ENCODE results near the gene INSC.

INSC gene

DNA sequence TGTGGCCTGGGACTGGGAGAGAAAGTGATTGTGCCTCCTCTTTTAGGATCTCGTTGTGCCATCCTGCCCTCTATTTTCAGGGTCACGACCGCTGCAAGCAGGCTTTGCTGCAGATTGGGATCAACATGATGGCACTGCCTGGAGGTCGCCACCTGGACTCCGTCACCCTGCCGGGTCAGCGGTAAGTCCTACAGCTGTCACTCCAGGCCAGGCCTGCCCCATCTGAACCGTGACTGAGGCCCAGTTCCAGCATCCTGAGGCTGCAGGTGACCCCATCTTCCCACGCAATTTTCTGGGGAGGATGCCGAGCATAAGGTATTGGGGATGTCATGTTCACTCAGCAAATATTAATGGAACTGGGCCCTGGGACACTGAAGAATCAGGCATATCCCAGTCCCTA, 34.3 kb downstream of the INSC start:
- DNase-seq (ENCODE audit: low spot score), result no peak

DNA sequence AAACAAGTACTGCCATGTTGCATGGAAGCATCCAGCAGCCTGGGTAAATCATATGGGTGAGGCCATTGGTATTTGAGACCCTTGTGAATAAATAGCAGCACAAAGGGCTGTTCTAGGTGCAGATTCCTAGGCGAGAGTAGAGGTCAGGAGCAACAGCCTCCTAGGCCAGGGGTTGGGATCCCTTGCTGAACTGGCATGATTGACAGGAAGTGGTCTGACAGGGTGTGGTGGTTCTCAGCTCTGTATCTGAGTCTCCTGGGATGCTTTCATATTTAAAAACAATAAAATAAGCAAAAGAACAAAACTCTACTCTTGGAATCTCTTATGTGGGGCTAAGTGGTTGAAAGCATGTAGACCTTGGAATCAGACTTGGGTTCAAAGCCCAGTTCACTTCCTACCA, 35.8 kb downstream of the INSC start:
- no peak for DNase-seq (ENCODE audit: low spot score)

DNA sequence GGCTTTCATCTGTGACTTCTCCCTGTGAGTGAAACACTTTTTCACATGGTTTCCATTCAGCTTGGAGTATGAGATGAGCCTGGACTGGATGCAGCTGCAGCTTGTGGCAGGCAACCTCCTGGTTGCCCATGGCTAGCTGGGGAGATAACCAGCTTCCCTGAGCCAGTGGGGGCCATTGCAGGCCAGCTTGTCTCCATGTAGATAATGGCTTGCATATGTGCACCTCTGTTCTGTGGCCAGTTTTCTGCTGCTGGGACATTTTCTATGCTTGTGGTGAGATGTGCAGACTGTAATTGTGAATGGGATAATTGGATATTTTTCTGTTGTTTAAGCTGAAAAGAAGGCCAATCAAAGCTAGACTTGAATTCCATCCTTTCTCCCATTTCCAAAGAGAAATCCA, 38.5 kb downstream of the INSC start:
- DNase-seq (ENCODE audit: low spot score), result no peak

DNA sequence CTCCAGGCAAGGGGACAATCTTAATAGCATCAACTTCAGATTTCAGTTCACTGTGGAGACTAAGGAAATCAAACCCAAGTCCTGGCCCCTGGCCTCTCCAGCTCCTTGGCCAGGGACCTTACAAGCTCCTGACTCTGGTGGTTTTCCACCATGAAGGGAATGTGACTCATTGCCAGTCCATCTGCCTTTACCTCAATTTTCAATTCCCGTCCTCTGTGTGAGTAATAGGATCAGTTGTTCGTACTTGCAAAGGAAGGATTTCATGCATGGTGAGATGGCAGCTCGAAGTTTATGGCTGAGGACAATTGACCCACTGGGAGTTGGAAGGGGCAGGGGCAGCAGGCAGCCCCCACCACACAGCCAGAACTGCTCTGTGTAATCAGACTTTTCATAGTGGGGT, 42.5 kb downstream of the INSC start:
- no peak for DNase-seq (ENCODE audit: low spot score)

DNA sequence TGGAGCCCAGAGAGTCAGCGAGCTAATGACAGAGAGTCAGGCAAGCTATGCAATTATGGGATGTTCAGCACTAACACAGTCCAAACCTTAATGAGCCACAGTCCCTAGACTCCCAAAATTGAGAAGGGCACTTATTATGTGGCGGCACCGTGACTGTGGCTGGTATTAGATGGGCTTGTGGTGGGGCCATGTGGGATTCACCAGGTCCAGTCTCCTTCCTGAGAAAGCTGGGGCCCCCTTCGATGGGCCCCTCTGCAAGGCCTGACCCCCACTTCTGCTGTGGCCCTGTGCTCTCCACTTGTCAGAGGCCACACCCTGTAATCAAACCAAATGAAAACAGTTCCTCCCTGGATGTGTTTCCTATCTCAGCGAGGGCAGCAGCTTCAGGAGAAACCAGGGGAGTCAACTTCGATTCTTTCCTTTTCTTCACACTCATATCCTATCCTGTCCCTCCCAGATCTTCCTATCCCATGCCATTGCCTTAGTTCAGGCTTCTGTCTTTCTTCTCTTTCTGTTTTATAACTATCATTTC, 42.9 kb downstream of the INSC start:
- DNase-seq (ENCODE audit: low spot score), result no peak

DNA sequence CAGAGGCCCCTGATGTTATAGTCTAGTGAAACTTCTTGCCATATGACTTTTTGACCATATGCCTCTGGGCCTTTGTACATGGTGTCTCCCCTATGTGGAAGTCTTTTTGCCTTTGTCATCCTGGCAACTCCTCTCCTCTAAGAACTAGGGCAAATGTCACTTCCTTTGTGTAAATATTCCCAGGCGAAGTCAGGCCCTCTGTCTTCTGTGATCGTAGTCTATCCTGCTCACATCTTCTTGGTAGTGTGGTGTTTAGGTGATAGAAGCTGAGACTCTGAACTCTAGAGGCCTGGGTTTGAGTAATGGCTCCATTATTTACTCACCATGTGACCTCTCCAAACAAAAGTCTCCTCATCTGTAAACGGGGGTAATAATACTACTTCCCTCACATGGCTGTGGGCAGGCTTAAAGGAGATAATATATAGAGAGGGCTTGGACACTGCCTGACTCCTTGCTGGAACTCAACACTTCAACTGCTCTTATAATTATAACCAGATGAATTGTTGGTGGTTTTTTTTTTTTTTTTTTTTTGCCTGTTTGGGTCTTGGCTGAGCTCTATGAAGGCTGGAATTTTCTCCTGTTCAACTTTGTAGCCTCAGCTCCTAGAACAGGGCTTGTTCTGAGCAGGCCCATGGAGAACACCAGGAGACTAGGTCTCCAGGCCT, 43.8 kb downstream of the INSC start:
- DNase-seq (ENCODE audit: low spot score), result no peak

DNA sequence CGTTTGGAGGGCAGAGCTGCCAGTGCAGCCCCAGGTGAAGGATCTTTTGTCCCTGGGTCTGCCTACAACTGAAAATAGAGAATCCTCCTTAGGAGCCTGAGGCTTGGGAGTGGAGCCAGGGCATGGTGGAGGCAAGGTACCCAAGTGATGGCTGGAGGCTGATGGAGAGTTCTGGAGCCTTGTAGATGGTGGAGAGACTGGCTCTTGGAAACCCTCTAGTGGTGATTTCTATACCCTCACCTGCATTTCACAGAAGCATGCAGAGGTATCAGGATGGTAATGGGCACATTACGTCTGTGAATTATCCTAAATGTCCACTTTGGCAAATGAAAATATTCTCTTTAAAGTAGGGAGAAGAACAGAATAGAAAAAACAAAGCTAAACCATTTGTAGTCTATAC, 44.4 kb downstream of the INSC start:
- no peak for DNase-seq (ENCODE audit: low spot score)

DNA sequence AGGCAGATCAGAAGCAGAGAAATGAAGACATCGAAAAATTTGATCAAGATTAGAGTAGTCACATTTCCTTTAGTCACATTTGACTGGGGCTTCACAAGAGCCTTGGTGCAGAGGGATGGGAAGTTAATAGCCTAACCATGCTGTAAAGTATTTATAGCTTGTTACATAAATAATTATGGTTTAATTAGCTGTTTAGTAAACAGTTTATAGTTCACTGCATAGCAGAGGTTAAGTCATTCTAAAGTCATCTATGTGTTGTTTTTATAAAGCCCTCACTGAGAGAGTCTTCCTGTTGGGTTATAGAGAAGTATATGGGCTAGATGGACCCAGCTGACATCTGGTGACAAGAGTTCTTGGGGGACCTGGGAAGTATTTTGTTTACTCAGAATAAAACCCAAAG, 47.1 kb downstream of the INSC start:
- no peak for DNase-seq (ENCODE audit: low spot score)

DNA sequence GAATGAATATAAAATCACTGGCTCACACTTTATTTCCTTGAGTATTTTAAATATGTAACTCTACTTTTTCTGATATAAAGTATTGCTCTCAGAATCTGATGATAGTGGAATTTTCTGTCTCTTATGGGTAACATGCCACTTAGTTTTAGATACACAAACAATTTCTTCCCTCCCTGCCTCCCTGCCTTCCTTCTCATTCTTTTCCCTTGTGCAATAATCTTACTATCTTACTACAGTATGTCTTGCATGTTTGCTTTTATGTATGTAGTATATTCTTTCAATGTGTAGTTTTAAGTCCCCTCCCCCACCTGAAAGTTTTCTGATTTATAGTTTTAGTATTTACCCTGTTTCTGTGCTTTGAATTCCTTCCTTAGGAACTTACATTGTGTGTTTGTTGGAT, 48.4 kb downstream of the INSC start:
- DNase-seq (ENCODE audit: low spot score), result no peak

DNA sequence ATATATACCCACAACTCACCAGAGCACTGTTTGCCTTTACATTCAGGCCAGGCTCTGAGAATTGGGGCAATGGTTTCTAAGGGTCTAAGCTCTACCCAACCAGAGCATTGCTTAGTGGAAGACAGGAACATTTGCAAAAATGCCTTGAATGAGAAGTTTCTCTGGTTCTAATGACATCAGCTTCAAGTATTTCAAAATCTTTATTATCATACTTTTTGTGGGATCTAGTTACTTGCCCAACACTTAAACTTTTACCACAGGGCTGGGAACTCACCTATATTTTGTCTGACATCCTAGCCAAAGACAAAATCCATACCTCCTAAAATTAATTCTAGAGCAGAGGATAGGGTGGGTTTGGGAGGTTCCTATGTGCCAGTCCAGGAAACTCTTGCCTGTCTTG, 51.5 kb downstream of the INSC start:
- DNase-seq (ENCODE audit: low spot score), result no peak

DNA sequence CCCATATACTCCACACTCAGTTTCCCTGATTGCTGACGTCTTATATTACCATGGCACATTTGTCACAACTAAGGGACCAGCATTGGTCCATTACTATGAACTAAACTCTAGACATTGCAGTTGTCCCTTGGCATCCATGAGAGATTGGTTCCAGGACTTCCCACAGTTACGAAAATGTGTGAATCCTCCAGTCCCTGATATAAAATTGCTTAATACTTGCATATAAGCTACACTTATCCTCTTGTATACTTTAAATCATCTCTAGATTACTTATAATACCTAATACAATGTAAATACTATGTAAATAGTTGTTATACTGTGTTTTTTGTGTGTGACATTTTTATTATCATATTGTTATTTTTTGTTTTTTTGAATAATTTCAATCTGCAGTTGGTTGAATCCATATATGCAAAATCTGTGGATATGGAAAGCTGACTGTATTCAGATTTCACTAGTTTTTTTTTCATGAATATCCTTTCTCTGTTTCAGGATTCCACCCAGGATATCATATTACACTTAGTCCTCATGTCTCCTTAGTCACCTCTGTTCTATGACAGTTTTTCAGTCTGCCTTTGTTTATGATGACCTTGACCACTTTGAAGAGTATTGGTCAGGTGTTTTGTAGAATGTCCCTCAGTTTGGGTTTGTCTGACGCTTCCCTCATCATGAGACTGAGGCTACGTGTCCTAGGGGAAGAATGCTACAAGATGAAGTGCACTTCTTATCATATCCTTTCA, 55.3 kb downstream of the INSC start:
- no peak for DNase-seq (ENCODE audit: low spot score)

DNA sequence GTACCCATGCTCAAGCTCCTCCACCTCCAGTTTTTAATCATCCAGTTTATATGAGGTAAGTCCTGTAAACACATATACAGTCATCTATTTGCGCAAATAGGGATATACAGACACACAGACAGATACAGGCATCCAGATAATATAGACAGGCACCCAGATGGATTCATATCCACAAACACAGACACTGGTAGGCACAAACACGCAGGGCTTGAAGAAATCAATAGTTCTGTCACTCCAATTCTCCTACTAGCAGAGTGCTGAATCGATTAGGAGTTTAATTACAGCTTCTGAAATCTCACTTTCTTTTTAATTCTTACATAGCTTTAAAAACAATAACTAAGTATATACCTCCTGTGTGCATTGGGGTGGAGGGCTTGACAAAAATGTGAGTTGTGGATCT, 56.0 kb downstream of the INSC start:
- DNase-seq (ENCODE audit: low spot score), result no peak

DNA sequence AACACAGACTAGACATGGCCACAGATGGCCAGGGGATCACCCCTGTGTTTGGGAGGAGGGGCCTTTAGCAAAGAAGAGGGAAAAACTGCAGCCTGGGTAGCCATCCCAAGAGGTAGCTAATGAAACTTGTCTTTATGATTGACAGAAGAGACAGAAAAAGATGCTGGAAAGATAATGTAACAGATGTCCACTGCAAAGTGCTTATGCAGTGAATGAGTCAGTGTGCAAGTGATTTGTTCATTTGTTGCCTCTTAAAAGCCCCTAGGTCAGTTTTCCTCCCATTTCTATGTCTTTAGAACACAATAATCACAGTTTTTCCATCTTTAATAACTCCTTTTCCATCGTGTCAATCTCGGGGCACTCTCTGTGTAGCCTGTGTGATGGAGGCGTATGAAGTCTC, 57.2 kb downstream of the INSC start:
- DNase-seq (ENCODE audit: low spot score), result no peak

DNA sequence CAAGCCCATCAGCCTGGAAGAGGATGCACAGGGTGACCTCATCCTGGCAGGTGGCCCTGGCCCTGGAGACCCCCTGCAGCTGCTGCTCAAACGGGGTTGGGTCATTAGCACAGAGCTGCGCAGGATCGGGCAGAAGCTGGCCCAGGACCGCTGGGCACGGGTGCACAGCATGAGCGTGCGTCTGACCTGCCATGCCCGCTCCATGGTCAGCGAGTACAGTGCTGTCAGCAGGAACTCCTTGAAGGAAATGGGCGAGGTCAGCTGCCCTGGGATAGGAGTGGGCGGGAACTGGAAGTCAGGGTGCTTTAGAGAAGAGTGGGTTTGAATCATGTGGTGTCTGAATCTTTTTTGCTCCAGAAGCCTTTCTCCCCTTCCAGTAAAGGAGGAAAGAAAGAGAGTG, 61.1 kb downstream of the INSC start:
- DNase-seq (ENCODE audit: low spot score), result no peak

DNA sequence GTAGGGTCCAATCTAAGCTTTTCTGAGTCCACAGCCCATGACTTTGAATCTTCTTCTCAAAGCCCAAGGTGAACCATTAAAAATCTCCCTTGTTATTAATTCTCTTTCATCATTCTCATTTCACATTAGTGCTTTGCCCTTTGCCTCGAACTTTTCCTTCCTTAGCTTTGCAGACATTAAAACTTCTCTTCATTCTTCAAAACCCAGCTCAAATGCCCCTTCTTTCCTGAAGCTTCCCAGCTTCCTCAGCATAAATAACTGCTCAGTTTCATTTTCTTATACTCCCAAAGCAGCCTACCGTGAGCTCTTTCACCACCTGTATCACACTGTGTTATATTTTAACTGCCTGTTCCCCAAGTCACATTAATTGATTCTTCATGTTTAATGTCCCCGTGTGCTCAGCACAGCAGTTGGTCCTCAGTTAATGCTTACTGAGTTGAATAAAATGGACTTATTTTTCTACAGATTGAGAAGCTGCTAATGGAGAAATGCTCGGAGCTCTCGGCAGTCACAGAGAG, 62.0 kb downstream of the INSC start:
- DNase-seq (ENCODE audit: low spot score), result no peak

DNA sequence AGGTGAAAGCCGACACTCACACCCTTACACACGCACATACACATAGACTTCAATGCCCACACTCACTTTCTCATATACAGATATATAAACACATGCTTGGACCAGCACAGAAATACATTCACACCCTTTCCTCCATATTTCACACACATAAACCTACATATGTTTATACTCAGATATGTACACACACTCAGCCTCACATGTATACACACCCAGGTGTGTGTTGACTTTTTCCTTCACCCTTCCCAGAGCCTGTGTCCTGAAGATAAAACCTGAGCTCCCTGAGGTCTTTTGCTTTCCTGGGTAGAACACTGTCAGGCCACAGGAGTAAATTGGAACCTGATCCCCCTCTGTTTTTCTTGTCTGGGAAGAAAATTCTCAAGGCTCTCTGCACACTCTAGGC, 62.8 kb downstream of the INSC start:
- DNase-seq (ENCODE audit: low spot score), result no peak

DNA sequence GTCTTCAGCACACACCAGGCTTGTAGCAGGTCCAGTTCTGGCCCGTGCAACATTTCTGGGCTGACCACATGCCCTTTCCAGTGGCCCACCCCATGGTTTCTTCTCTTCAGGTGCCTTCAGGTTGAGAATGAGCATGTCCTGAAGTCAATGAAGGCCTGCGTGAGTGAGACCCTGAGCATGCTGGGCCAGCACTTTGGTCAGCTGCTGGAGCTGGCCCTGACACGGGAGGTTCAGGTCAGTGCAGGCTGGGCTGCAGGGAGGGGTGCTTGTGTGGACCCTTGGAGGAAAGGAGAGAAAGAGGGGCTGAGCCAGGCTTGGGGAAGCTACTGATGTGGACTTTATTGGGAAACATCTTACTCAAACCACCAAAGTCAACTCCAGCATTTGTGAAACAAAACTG, 63.5 kb downstream of the INSC start:
- no peak for DNase-seq (ENCODE audit: low spot score)

DNA sequence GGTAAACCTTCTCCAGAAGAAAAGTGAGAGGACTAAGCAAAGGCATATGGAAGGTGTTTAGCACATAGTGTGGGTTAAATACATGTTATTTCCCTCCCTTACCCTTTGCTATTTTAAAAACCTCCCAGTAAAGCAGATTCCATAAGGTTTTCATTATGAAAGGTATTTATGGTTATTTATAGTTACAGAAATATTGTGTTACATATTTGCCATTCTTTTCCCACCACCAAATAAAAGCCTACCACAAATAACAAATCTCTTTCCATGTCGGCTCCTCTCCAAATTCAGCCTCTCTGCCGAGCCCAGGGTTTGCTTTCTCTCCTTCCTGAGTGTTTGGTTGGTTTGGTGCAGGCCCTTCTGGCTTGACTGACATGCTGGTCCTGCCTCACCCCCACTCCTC, 64.4 kb downstream of the INSC start:
- DNase-seq (ENCODE audit: low spot score), result no peak

DNA sequence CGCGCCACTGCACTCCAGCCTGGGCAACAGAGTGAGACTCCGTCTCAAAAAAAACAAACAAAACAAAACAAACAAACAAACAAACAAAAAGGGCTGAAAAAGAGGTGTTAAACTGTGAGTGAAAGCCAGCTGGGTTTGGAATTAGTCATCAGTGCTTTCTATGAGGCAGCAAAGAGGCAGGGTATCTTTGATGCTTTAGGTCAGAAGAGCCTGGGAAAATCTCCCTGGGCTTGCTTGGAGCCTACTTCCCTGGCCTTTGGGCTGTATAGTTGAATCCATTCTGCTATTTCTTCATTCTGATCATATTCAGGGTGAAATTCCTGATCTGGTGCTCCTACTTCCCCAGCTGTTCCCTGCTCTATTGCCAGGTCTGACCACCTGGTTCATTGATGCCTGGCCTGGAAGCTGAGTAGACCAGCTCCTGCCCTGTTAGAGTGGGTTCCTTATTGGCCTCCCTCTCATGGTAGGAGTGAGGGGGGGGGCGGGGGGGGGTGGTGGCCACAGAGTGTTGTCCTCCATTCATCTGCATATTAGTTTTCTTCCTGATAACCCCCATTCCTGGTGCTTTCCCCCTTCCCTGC, 65.6 kb downstream of the INSC start:
- DNase-seq (ENCODE audit: low spot score), result no peak

DNA sequence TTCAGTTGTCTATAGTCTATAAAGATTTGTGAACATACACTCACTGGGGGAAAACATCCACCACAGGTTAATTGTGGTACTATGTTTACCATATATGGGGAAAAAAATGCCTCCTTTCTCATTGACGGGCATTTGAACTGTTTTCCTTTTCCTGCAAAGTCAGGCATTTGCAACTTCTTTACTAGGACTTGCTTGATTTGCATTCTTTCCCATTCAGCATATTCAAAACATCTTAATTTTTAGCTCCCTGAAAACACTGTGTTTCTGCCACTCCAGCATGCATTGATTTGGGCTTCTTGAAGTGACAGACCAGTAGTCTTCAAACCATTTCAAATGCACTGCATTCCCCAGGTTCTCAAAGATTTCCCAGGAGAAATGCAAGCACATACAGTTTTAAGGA, 67.6 kb downstream of the INSC start:
- no peak for DNase-seq (ENCODE audit: low spot score)

DNA sequence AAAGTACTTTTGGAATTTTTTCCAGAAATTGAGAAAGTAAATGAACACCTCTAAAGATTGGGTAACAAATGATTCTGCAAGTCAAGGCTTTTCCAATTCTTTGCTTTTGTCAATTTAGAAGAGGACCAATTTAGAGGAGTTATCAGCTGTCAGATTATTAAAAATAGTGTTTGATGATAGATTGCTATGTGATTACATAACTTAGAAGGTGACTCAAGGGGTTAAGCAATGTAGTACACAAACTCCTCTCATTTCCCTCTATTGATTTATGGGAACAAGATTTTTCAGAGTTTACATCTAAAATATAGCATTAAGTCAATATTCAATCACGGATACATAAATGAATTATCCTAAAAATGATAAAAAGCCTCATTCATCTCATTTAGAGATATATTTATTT, 70.3 kb downstream of the INSC start:
- DNase-seq (ENCODE audit: low spot score), result no peak

DNA sequence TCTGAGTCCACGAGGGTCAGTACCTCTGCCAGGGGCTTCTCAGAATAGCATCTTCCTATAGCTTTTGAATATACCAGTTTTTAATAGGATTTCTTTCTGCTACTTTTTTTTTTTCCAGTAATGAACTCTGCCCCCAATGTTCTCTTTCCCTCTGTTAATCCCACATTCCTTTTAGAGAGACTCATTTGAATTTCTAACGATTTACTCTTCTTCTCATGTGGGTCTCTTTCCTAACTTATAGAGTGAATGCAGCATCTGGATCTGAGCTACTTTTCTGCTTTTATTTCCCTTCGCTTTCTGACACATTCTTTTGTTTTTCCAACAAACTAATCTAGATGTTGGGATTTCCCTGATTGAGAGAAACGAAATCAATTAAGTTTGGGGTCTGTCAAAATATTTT, 71.4 kb downstream of the INSC start:
- no peak for DNase-seq (ENCODE audit: low spot score)

DNA sequence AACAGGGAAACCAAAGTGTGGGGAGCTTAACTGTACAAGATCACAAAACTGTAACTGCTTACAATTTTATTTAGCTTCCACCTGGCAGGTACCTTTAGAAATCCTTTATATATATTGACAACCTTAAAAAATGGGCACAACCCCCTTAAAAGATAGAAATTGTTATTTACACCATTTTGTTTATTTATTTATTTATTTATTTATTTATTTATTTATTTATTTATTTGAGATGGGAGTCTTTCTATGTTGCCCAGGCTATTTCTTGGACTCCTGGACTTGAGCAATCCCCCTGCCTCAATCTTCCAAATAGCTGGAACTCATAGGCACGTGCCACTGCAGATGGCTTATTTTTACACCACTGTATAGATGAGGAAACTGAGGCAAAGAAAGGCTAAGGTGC, 74.5 kb downstream of the INSC start:
- DNase-seq (ENCODE audit: low spot score), result no peak

Data from hematopoietic multipotent progenitor cell treated with erythropoietin and hydrocortisone succinate and interleukin-3 and kit ligand, for 17 days (in vitro differentiated cells).